ENCODE measurements around the gene KANK4.
"Not testable (repeated sequence)": the region's sequence is repeated elsewhere in the genome, so short reads cannot be mapped to it uniquely, and the experiment has no call there.

Gene KANK4

DNA sequence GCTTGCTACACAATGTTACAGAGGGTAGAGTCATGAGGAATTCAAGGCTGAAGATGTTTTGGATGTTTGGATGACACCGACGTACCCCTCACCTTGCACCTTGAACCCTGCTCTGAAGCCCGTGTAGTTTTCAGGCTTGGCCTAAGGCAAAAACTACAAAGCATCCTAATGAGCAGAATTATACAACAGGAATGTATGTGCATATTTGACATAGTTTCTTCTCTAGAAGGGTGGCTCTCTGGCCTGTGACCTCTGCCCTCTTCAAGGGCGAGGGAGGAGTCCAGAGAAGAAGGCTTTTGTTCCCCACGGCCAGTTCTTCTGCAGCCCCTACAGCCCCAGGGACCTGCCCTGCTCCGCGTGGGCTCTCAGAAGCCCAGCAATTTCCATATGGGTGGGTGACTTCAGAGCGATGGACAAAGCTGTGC, 81.3 kb downstream of the KANK4 start:
- no peak for DNase-seq (ENCODE audit: low read depth in 2 of 2)

GRCh38 chr1:62237361-62237760, 81.9 kb downstream of the KANK4 start:
- no peak for DNase-seq (ENCODE audit: low read depth in 2 of 2)

GRCh38 chr1:62235576-62235975, 83.7 kb downstream of the KANK4 start:
- DNase-seq (ENCODE audit: low read depth in 2 of 2), result no peak

- no peak for DNase-seq (ENCODE audit: low read depth in 2 of 2)
These were observed 84.5 kb downstream of the KANK4 start for GRCh38 chr1:62234688-62235087.

DNA sequence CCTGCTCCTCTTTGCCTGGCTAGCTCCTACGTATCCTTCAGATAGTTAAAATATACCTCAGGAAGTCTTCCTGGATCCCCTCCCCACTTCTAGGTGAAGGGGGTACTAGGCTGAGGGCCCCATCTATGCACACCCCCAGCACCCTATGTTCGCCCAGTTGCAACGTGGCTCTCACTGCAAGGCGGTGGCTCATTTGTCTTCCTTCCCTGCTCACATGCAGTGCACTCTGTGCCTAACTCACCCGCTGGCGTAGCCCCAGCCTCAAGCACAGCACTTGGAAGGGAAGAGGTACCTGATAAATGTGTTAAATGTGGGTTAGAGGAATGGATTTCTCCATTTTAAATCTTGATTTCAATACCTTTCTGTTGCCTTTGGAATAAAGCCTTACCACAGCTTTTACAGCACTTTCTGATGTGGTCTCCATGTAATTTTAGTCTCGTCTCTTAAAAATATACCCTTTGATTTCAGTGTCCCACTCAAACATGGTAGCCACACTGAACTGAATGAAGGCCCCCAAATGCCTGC, 85.2 kb downstream of the KANK4 start:
- no peak for DNase-seq (ENCODE audit: low read depth in 2 of 2)

DNA sequence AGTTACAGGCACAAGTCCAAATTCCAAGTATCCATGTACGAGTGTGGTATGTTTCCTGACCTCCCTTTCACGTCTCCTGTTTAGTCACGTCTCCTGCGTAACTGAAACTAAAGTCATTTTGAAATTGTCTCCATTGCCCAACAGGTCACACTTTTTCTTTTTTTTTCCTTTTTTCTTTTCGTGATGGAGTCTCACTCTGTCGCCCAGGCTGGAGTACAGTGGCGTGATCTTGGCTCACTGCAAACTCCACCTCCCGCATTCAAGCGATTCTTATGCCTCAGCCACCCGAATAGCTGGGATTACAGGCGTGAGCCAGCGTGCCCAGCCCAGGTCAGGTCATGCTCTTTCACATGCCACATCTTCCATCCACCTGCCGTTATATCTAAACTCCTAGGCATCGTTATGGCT, 86.4 kb downstream of the KANK4 start:
- no peak for DNase-seq (ENCODE audit: low read depth in 2 of 2)

DNA sequence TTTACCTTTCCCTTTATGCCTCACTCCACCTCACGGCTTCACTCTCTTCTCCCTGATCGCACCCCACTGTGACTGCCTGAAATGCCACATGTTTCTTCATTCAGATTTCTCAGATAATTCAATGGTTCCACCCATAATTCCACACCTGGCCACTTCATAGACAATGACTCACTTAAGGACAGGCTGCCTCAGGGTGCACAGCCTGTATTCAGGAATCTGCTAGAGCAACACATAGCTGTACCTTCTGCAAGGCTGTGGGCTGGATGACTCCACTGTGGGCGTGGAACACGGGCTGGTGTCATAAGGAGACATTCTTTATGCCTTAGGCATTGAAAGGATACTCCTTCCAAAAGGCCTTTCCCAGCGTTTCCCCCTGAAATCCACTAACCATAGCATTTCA, 88.5 kb downstream of the KANK4 start:
- DNase-seq (ENCODE audit: low read depth in 2 of 2), result no peak

- DNase-seq (ENCODE audit: low read depth in 2 of 2), result no peak
These were observed 89.3 kb downstream of the KANK4 start for GRCh38 chr1:62229932-62230331.

DNA sequence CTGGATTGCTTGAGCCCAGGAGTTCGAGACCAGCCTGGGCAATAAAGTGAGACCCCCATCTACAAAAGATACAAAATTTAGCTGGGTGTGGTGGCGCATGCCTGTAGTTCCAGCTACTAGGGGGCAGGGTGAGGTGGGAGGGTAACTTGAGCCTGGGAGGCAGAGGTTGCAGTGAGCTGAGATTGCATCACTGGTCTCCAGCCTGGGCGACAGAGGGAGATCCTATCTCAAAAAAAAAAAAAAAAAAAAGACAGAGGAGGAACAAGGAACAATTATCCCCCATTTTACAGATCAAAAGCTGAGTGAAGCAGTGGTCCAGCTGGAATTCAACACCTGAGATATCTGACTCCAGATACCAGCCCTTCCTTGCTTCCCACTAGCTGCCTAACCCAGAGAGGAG, 89.8 kb downstream of the KANK4 start:
- no peak for DNase-seq (ENCODE audit: low read depth in 2 of 2)

DNA sequence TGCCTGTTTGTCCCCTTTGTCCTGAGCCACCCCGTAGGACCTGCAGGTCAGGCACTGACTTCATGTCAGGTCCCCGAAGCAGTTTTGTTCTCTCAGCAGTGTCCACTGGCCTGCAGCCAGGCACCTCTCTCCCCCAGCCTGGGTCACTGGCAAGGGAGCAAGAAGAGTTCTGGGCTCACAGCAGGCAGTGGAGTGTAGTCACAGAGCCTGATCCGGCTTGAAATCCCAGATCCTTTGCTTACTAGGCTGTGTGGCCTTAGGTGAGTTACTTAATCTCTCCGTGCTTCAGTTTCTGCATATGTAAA, 90.4 kb downstream of the KANK4 start:
- no peak for DNase-seq (ENCODE audit: low read depth in 2 of 2)

- no peak for DNase-seq (ENCODE audit: low read depth in 2 of 2)
These were observed 90.9 kb downstream of the KANK4 start for GRCh38 chr1:62228136-62228882.

- DNase-seq (ENCODE audit: low read depth in 2 of 2), result no peak
These were observed 91.7 kb downstream of the KANK4 start for GRCh38 chr1:62227496-62227895.

DNA sequence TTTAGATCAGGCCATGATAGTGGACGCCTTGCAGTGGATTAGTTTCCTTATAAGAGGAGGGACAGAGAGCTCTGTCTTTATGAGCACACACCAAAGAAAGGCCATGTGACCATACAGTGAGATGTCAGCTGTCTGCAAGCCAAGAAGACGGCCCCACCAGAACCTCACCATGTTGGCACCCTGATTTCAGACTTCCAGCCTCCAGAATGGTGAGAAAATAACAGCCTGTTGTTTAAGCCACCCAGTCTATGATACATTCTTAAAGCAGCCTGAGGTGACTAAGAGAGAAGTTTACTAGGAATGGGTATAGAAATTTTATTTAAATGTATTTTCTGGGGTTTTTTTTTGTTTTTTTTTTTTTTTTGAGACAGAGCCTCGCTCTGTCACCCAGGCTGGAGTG, 95.1 kb downstream of the KANK4 start:
- DNase-seq (ENCODE audit: low read depth in 2 of 2), result no peak

DNA sequence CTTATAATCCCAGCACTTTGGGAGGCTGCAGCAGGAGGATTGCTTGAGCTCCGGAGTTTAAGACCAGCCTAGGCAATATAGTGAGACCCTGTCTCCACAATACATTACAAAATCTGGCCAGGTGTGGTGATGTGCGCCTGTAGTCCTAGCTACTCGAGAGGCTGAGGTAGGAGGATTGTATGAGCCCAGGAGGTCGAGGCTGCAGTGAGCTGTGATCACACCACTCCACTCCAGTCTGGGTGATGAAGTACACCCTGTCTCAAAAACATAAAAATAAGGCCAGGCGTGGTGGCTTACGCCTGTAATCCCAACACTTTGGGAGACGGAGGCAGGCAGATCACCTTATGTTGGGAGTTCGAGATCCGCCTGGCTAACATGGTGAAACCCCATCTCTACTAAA, 96.9 kb downstream of the KANK4 start:
- DNase-seq (ENCODE audit: low read depth in 2 of 2), result no peak

- DNase-seq (ENCODE audit: low read depth in 2 of 2), result no peak
These were observed 98.1 kb downstream of the KANK4 start for GRCh38 chr1:62221171-62221570.

DNA sequence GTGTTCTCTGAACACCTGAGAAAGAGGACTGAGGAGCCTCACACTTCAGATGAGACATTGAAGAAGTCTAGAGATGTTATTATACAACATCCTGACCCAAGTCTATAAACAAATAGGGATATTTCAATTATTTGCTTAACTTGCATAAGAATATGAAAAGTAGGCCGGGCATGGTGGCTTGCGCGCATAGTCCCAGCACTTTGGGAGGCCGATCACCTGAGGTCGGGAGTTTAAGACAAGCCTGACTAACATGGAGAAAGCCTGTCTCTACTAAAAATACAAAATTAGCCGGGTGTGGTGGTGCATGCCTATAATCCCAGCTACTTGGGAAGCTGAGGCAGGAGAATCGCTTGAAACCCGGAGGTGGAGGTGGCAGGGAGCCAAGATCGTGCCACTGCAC, 98.8 kb downstream of the KANK4 start:
- not testable (repeated sequence) for DNase-seq (ENCODE audit: low read depth in 2 of 2)

DNA sequence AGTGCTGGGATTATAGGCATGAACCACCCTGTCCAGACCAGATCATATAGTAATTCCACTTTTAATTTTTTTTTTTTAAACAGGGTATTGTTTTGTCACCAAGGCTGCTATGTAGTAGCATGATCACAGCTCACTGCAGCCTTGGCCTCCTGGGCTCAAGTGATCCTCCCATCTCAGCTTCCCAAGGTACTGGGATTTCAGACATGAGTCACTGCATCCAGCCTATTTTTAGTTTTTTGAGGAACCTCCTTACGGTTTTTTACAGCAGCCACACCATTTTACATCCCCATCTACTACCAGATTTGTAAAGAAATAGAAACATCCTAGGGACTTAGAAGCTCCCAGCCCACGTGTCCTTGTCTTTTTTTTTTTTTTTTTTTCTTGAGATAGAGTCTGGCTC, 100.6 kb downstream of the KANK4 start:
- DNase-seq (ENCODE audit: low read depth in 2 of 2), result no peak

GRCh38 chr1:62213075-62213914, 105.9 kb downstream of the KANK4 start:
- DNase-seq (ENCODE audit: low read depth in 2 of 2), result no peak

GRCh38 chr1:62212411-62212810, 106.8 kb downstream of the KANK4 start:
- DNase-seq (ENCODE audit: low read depth in 2 of 2), result no peak

- DNase-seq (ENCODE audit: low read depth in 2 of 2), result no peak
These were observed 108.3 kb downstream of the KANK4 start for GRCh38 chr1:62210960-62211359.

- no peak for DNase-seq (ENCODE audit: low read depth in 2 of 2)
These were observed 109.2 kb downstream of the KANK4 start for GRCh38 chr1:62209931-62210595.

GRCh38 chr1:62208970-62209369, 110.3 kb downstream of the KANK4 start:
- DNase-seq (ENCODE audit: low read depth in 2 of 2), result no peak

DNA sequence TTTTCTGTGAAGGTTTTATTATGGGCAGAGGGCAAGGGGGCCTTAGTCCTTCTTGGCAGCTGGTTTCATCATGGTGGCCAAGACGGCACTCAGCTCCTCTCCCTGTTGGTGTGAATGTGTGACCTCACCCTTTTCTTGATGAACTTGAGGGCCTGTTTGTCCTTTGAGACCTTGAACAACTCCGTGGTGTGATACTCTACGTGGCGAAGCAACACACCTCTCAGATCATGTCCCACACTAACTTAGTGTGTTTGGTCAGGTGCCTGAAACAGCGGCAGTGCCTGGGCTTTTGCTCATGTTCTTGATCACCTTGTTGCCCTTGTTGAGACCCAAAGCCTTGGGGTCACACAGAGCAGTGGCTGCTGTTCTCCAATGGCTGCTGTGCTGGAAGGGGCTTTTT, 111.1 kb downstream of the KANK4 start:
- no peak for DNase-seq (ENCODE audit: low read depth in 2 of 2)

Data from stimulated activated CD8-positive, alpha-beta memory T cell treated with anti-CD3 and anti-CD28 coated beads, Interleukin-2, amount 100 ng/mL, for 1 hour (primary cell).